Mesendoderm (in vitro differentiated cells): ENCODE data around the gene PTPRD.

Experiments used
- DNase-seq: peaks from one replicate; pipeline ENCODE4 v3.0.0; 2013
- H2AK5ac ChIP-seq: 2 replicates; pipeline ENCODE4 v1.6.1; 2013; ENCODE audit warnings: low read length, inconsistent platforms
- H2BK120ac ChIP-seq: 2 replicates; pipeline ENCODE4 v1.6.1; 2013; ENCODE audit warnings: low read depth, mild to moderate bottlenecking, low read length, moderate library complexity, mixed read lengths
- H2BK15ac ChIP-seq: replicated peaks from 2 replicates; pipeline ENCODE4 v1.6.1; 2013; ENCODE audit warnings: low read depth, mild to moderate bottlenecking, moderate library complexity
- H2BK5ac ChIP-seq: 2 replicates; pipeline ENCODE4 v1.6.1; 2013; ENCODE audit warnings: low read length, inconsistent platforms
- H3K18ac ChIP-seq: 2 replicates; pipeline ENCODE4 v1.6.1; 2013; ENCODE audit warnings: mild to moderate bottlenecking, low read length, mixed read lengths
- H3K23ac ChIP-seq: one replicate; pipeline ENCODE4 v1.6.1; 2013; ENCODE audit warnings: low read length
- H3K27ac ChIP-seq: 2 replicates; pipeline ENCODE4 v1.5.1; 2013; ENCODE audit warnings: low read depth, mild to moderate bottlenecking, inconsistent platforms, low read length, moderate library complexity
- H3K27me3 ChIP-seq: 2 replicates; pipeline ENCODE4 v1.6.1; 2013; ENCODE audit warnings: low read length, control low read depth, mild to moderate bottlenecking, inconsistent platforms; ENCODE audit not compliant: insufficient read depth, poor library complexity
- H3K36me3 ChIP-seq: 2 replicates; pipeline ENCODE4 v1.6.1; 2013; ENCODE audit warnings: low read length, inconsistent platforms; ENCODE audit not compliant: control insufficient read depth, insufficient read depth
- H3K4ac ChIP-seq: one replicate; pipeline ENCODE4 v1.6.1; 2013; ENCODE audit warnings: low read depth, mild to moderate bottlenecking, low read length, moderate library complexity
- H3K4me1 ChIP-seq: 2 replicates; pipeline ENCODE4 v1.6.1; 2013; ENCODE audit warnings: low read depth, low read length, inconsistent platforms; ENCODE audit not compliant: control insufficient read depth
- H3K4me2 ChIP-seq: 2 replicates; pipeline ENCODE4 v1.6.1; 2013; ENCODE audit warnings: low read length
- H3K4me3 ChIP-seq: 2 replicates; pipeline ENCODE4 v1.5.1; 2013; ENCODE audit warnings: mild to moderate bottlenecking, low read length
- H3K56ac ChIP-seq: one replicate; pipeline ENCODE4 v1.6.1; 2013; ENCODE audit warnings: low read length
- H3K79me1 ChIP-seq: 2 replicates; pipeline ENCODE4 v1.6.1; 2013; ENCODE audit warnings: low read length, inconsistent platforms
- H3K79me2 ChIP-seq: 2 replicates; pipeline ENCODE4 v1.6.1; 2013; ENCODE audit warnings: mild to moderate bottlenecking, low read length; ENCODE audit not compliant: control insufficient read depth, insufficient read depth
- H3K9ac ChIP-seq: 2 replicates; pipeline ENCODE4 v1.6.1; 2013; ENCODE audit warnings: low read length, inconsistent platforms
- H4K5ac ChIP-seq: one replicate; pipeline ENCODE4 v1.6.1; 2013; ENCODE audit warnings: low read length
- H4K8ac ChIP-seq: one replicate; pipeline ENCODE4 v1.6.1; 2013; ENCODE audit warnings: low read depth, mild to moderate bottlenecking, control low read depth, low read length, moderate library complexity
- WGBS: extraction: QIAGEN DNeasy Blood & Tissue Kit; methylation state at CpG from one replicate; pipeline ENCODE4 v1.1.7; 2013; ENCODE audit warnings: low lambda C conversion rate, missing lambda C conversion rate; ENCODE audit not compliant: insufficient coverage; ENCODE audit errors: extremely low coverage; 5-methylcytosine and 5-hydroxymethylcytosine counted together

Gene PTPRD

GRCh38 chr9:9747787-9748186, 865.0 kb downstream of the PTPRD start:
- WGBS: no CpG with 5 or more reads among the region's 4 CpGs

GRCh38 chr9:9746826-9747225, 866.0 kb downstream of the PTPRD start:
- Histone ChIP-seq H3K36me3 (no peaks in the 10 kb centered on the region), H3K79me2 (no peaks in the 10 kb centered on the region), H3K4me3 (no peak overlapping the region), H2BK15ac (no peak overlapping the region), H3K4me2 (no peak overlapping the region), H3K23ac (no peak overlapping the region), H2BK5ac (no peak overlapping the region), H3K18ac (no peak overlapping the region), H3K9ac (no peak overlapping the region), H3K27me3 (no peaks in the 10 kb centered on the region), H3K56ac (no peak overlapping the region), H2AK5ac (no peak overlapping the region), H3K79me1 (no peaks in the 10 kb centered on the region), H2BK120ac (no peak overlapping the region), H4K5ac (no peak overlapping the region), H3K27ac (peak overlapping the region; percentile 28), H3K4me1 (no peaks in the 10 kb centered on the region), H3K4ac (no peak overlapping the region), H4K8ac (no peak overlapping the region)
- WGBS: no CpG with 5 or more reads among the region's 1 CpG
- no peak for DNase-seq

More at GRCh38 chr9:9747787-9748186, 865.0 kb downstream of the PTPRD start:
- Histone ChIP-seq H4K8ac (no peak overlapping the region), H2BK5ac (no peak overlapping the region), H3K79me1 (no peaks in the 10 kb centered on the region), H3K27ac (no peak overlapping the region), H3K4me1 (no peaks in the 10 kb centered on the region), H3K4ac (no peak overlapping the region), H4K5ac (no peak overlapping the region), H3K23ac (no peak overlapping the region), H3K27me3 (no peaks in the 10 kb centered on the region), H3K4me3 (no peak overlapping the region), H2BK15ac (no peak overlapping the region), H3K18ac (no peak overlapping the region), H2AK5ac (no peak overlapping the region), H2BK120ac (no peak overlapping the region), H3K56ac (no peak overlapping the region), H3K36me3 (no peaks in the 10 kb centered on the region), H3K9ac (no peak overlapping the region), H3K79me2 (no peaks in the 10 kb centered on the region), H3K4me2 (no peak overlapping the region)
- DNase-seq: no peak

DNA sequence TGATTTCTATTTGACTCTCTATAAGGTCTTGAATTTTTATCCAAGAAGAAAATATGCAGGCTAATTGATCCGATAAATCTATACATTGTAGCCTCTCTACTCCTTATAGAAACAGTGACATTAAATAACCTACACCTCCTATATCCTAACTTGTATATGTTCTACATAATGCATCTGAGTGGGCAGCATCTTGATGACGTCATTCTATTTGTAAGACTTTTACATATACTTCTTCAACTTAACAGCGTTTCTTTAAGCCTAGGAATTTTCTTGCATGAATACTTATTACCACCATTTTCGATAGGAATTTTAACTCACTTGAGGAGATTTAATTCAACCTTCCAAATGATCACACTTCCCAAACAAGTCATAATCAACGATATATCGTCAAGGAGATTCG, 869.0 kb downstream of the PTPRD start:
- no CpG with 5 or more reads among the region's 7 CpGs for WGBS
- H3K56ac ChIP-seq: no peak overlapping the region
- H2BK5ac ChIP-seq: no peak overlapping the region
- H2BK120ac ChIP-seq: no peak overlapping the region
- H4K5ac ChIP-seq: no peak overlapping the region
- H3K36me3 ChIP-seq: no peaks in the 10 kb centered on the region
- H2AK5ac ChIP-seq: no peak overlapping the region
- H3K4me1 ChIP-seq: no peaks in the 10 kb centered on the region
- DNase-seq: no peak
- H3K4me3 ChIP-seq: no peak overlapping the region
- no peak overlapping the region for H3K4ac ChIP-seq
- no peak overlapping the region for H4K8ac ChIP-seq
- H3K27ac ChIP-seq: no peak overlapping the region
- H3K18ac ChIP-seq: no peak overlapping the region
- no peaks in the 10 kb centered on the region for H3K79me2 ChIP-seq
- H3K79me1 ChIP-seq: no peaks in the 10 kb centered on the region
- no peak overlapping the region for H3K23ac ChIP-seq
- no peak overlapping the region for H3K9ac ChIP-seq
- no peaks in the 10 kb centered on the region for H3K27me3 ChIP-seq
- no peak overlapping the region for H2BK15ac ChIP-seq
- no peak overlapping the region for H3K4me2 ChIP-seq

GRCh38 chr9:9730174-9730573, 882.6 kb downstream of the PTPRD start:
- Histone ChIP-seq H3K36me3 (no peaks in the 10 kb centered on the region), H3K4me1 (no peaks in the 10 kb centered on the region), H2BK15ac (no peak overlapping the region), H3K18ac (no peak overlapping the region), H4K5ac (no peak overlapping the region), H3K79me1 (no peaks in the 10 kb centered on the region), H3K23ac (no peak overlapping the region), H2BK5ac (no peak overlapping the region), H3K79me2 (no peaks in the 10 kb centered on the region), H4K8ac (no peak overlapping the region), H3K9ac (no peak overlapping the region), H2BK120ac (no peak overlapping the region), H3K4ac (no peak overlapping the region), H3K56ac (no peak overlapping the region), H3K27me3 (no peaks in the 10 kb centered on the region), H2AK5ac (no peak overlapping the region), H3K4me3 (no peak overlapping the region), H3K27ac (no peak overlapping the region), H3K4me2 (no peak overlapping the region)
- no CpG with 5 or more reads among the region's 3 CpGs for WGBS
- DNase-seq: no peak

- DNase-seq: no peak
- WGBS: no CpG with 5 or more reads among the region's 2 CpGs
- H2AK5ac ChIP-seq: no peak overlapping the region
These were observed 883.7 kb downstream of the PTPRD start for GRCh38 chr9:9729082-9729481.

DNA sequence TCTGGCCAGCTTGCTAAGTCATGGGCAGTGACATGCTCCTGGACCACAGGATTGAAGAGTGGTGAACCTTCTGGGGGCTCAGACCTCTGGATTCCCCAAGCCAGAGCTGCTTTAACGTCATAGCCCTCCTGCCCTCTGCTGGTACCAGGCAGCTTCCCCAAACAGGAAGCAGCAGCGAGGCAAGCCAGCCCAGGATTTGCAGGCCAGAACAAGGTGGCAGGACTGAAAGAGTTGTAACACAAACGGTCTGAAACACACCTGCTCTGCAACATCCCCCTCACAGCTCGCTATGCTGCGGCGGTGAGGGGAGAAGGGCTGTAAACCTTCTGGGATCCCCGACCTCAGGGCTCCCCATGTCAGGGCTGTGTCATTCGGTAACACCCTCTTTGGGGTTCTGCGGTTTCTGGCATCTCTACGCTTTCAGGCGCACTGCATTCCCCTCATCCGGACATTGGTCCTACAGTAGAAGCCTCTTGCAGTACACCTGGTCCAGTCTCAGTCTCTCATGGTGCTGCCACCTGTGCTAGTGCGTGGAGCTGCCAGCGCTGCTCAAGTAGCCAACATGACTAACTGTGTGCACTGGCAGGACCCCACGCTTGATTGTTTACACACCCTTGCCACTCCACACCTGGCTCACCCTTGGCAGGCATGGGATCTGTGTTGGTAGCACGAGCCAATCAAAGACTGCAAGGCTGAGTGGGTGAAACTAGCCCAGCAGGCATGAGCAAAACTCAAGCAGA, 893.3 kb downstream of the PTPRD start:
- WGBS: no CpG with 5 or more reads among the region's 16 CpGs
- Histone ChIP-seq H3K4me2 (no peak overlapping the region), H3K79me2 (no peaks in the 10 kb centered on the region), H3K4ac (no peak overlapping the region), H2BK120ac (no peak overlapping the region), H3K79me1 (no peaks in the 10 kb centered on the region), H3K27me3 (no peaks in the 10 kb centered on the region), H3K4me1 (no peaks in the 10 kb centered on the region), H3K4me3 (no peak overlapping the region), H3K27ac (no peak overlapping the region), H4K8ac (no peak overlapping the region), H2AK5ac (no peak overlapping the region), H3K9ac (no peak overlapping the region), H3K36me3 (no peaks in the 10 kb centered on the region), H3K56ac (no peak overlapping the region), H2BK15ac (no peak overlapping the region), H2BK5ac (no peak overlapping the region), H3K23ac (no peak overlapping the region), H3K18ac (no peak overlapping the region), H4K5ac (no peak overlapping the region)
- no peak for DNase-seq

More at GRCh38 chr9:9729082-9729481, 883.7 kb downstream of the PTPRD start:
- Histone ChIP-seq H3K56ac (no peak overlapping the region), H3K4ac (no peak overlapping the region), H3K27me3 (no peaks in the 10 kb centered on the region), H3K36me3 (no peaks in the 10 kb centered on the region), H3K79me1 (no peaks in the 10 kb centered on the region), H2BK5ac (no peak overlapping the region), H2BK120ac (no peak overlapping the region), H3K27ac (no peak overlapping the region), H3K4me1 (no peaks in the 10 kb centered on the region), H2BK15ac (no peak overlapping the region), H3K9ac (no peak overlapping the region), H4K8ac (no peak overlapping the region), H3K4me2 (no peak overlapping the region), H3K18ac (no peak overlapping the region), H3K23ac (no peak overlapping the region), H4K5ac (no peak overlapping the region), H3K79me2 (no peaks in the 10 kb centered on the region), H3K4me3 (no peak overlapping the region)
